ENCODE results near the gene TRAPPC10.

Gene TRAPPC10

GRCh38 chr21:43989401-43989800 lies 22.7 kb upstream of the TRAPPC10 start:
- no peaks in the 10 kb centered on the region for H3K27me3 ChIP-seq (ENCODE audit: control insufficient read depth, insufficient read depth, low read length)
- H3K36me3 ChIP-seq (ENCODE audit: control insufficient read depth, insufficient read depth, low read length): no peaks in the 10 kb centered on the region
- H3K4me3 ChIP-seq (ENCODE audit: low read length): no peak overlapping the region
- no CpG with 5 or more reads among the region's 7 CpGs for WGBS (ENCODE audit: insufficient coverage, insufficient read length)
- H3K27ac ChIP-seq (ENCODE audit: low read length): no peak overlapping the region
- no peaks in the 10 kb centered on the region for H3K4me1 ChIP-seq (ENCODE audit: control insufficient read depth, insufficient read depth, low read length)
- DNase-seq (ENCODE audit: low read depth, low spot score): no peak
- H3K9me3 ChIP-seq (ENCODE audit: control insufficient read depth, insufficient read depth, low read length): no peaks in the 10 kb centered on the region

- no peaks in the 10 kb centered on the region for H3K36me3 ChIP-seq (ENCODE audit: control insufficient read depth, insufficient read depth, low read length)
Measured at GRCh38 chr21:43991447-43991991, 20.6 kb upstream of the TRAPPC10 start.

GRCh38 chr21:43992121-43992520 lies 20.0 kb upstream of the TRAPPC10 start:
- WGBS (ENCODE audit: insufficient coverage, insufficient read length): no CpG with 5 or more reads among the region's 11 CpGs
- Histone ChIP-seq H3K9me3 (ENCODE audit: control insufficient read depth, insufficient read depth, low read length) (no peaks in the 10 kb centered on the region), H3K4me3 (ENCODE audit: low read length) (no peak overlapping the region), H3K36me3 (ENCODE audit: control insufficient read depth, insufficient read depth, low read length) (no peaks in the 10 kb centered on the region), H3K27me3 (ENCODE audit: control insufficient read depth, insufficient read depth, low read length) (no peaks in the 10 kb centered on the region), H3K27ac (ENCODE audit: low read length) (no peak overlapping the region), H3K4me1 (ENCODE audit: control insufficient read depth, insufficient read depth, low read length) (no peaks in the 10 kb centered on the region)
- no peak for DNase-seq (ENCODE audit: low read depth, low spot score)

More at GRCh38 chr21:43991447-43991991, 20.6 kb upstream of the TRAPPC10 start:
- no peak overlapping the region for H3K27ac ChIP-seq (ENCODE audit: low read length)
- H3K9me3 ChIP-seq (ENCODE audit: control insufficient read depth, insufficient read depth, low read length): no peaks in the 10 kb centered on the region
- no peaks in the 10 kb centered on the region for H3K27me3 ChIP-seq (ENCODE audit: control insufficient read depth, insufficient read depth, low read length)
- DNase-seq (ENCODE audit: low read depth, low spot score): no peak
- no CpG with 5 or more reads among the region's 33 CpGs for WGBS (ENCODE audit: insufficient coverage, insufficient read length)
- no peaks in the 10 kb centered on the region for H3K4me1 ChIP-seq (ENCODE audit: control insufficient read depth, insufficient read depth, low read length)
- no peak overlapping the region for H3K4me3 ChIP-seq (ENCODE audit: low read length)

- DNase-seq (ENCODE audit: low read depth, low spot score): no peak
- no CpG with 5 or more reads among the region's 18 CpGs for WGBS (ENCODE audit: insufficient coverage, insufficient read length)
- H3K4me3 ChIP-seq (ENCODE audit: low read length): no peak overlapping the region
- H3K4me1 ChIP-seq (ENCODE audit: control insufficient read depth, insufficient read depth, low read length): no peaks in the 10 kb centered on the region
- no peak overlapping the region for H3K27ac ChIP-seq (ENCODE audit: low read length)
- no peaks in the 10 kb centered on the region for H3K9me3 ChIP-seq (ENCODE audit: control insufficient read depth, insufficient read depth, low read length)
- H3K27me3 ChIP-seq (ENCODE audit: control insufficient read depth, insufficient read depth, low read length): no peaks in the 10 kb centered on the region
- no peaks in the 10 kb centered on the region for H3K36me3 ChIP-seq (ENCODE audit: control insufficient read depth, insufficient read depth, low read length)
Measured at GRCh38 chr21:43993420-43993934, 18.6 kb upstream of the TRAPPC10 start.

GRCh38 chr21:43994085-43994484 lies 18.0 kb upstream of the TRAPPC10 start:
- H3K36me3 ChIP-seq (ENCODE audit: control insufficient read depth, insufficient read depth, low read length): no peaks in the 10 kb centered on the region
- no peak overlapping the region for H3K4me3 ChIP-seq (ENCODE audit: low read length)
- H3K27ac ChIP-seq (ENCODE audit: low read length): no peak overlapping the region
- no CpG with 5 or more reads among the region's 11 CpGs for WGBS (ENCODE audit: insufficient coverage, insufficient read length)
- no peaks in the 10 kb centered on the region for H3K9me3 ChIP-seq (ENCODE audit: control insufficient read depth, insufficient read depth, low read length)
- no peaks in the 10 kb centered on the region for H3K27me3 ChIP-seq (ENCODE audit: control insufficient read depth, insufficient read depth, low read length)
- H3K4me1 ChIP-seq (ENCODE audit: control insufficient read depth, insufficient read depth, low read length): no peaks in the 10 kb centered on the region
- no peak for DNase-seq (ENCODE audit: low read depth, low spot score)

- no peaks in the 10 kb centered on the region for H3K4me1 ChIP-seq (ENCODE audit: control insufficient read depth, insufficient read depth, low read length)
- no peak for DNase-seq (ENCODE audit: low read depth, low spot score)
- no peak overlapping the region for H3K4me3 ChIP-seq (ENCODE audit: low read length)
- no peaks in the 10 kb centered on the region for H3K27me3 ChIP-seq (ENCODE audit: control insufficient read depth, insufficient read depth, low read length)
- H3K36me3 ChIP-seq (ENCODE audit: control insufficient read depth, insufficient read depth, low read length): no peaks in the 10 kb centered on the region
- no peak overlapping the region for H3K27ac ChIP-seq (ENCODE audit: low read length)
- H3K9me3 ChIP-seq (ENCODE audit: control insufficient read depth, insufficient read depth, low read length): no peaks in the 10 kb centered on the region
- no CpG with 5 or more reads among the region's 9 CpGs for WGBS (ENCODE audit: insufficient coverage, insufficient read length)
Measured at GRCh38 chr21:43994646-43995045, 17.5 kb upstream of the TRAPPC10 start.

- no CpG with 5 or more reads among the region's 18 CpGs for WGBS (ENCODE audit: insufficient coverage, insufficient read length)
- no peak overlapping the region for H3K27ac ChIP-seq (ENCODE audit: low read length)
- no peaks in the 10 kb centered on the region for H3K4me1 ChIP-seq (ENCODE audit: control insufficient read depth, insufficient read depth, low read length)
- no peak overlapping the region for H3K4me3 ChIP-seq (ENCODE audit: low read length)
- no peaks in the 10 kb centered on the region for H3K9me3 ChIP-seq (ENCODE audit: control insufficient read depth, insufficient read depth, low read length)
- no peak for DNase-seq (ENCODE audit: low read depth, low spot score)
- H3K27me3 ChIP-seq (ENCODE audit: control insufficient read depth, insufficient read depth, low read length): no peaks in the 10 kb centered on the region
- no peaks in the 10 kb centered on the region for H3K36me3 ChIP-seq (ENCODE audit: control insufficient read depth, insufficient read depth, low read length)
Measured at GRCh38 chr21:43995521-43996105, 16.5 kb upstream of the TRAPPC10 start.

- no CpG with 5 or more reads among the region's 5 CpGs for WGBS (ENCODE audit: insufficient coverage, insufficient read length)
- H3K27me3 ChIP-seq (ENCODE audit: control insufficient read depth, insufficient read depth, low read length): no peaks in the 10 kb centered on the region
- H3K4me3 ChIP-seq (ENCODE audit: low read length): no peak overlapping the region
- no peak overlapping the region for H3K27ac ChIP-seq (ENCODE audit: low read length)
- no peaks in the 10 kb centered on the region for H3K9me3 ChIP-seq (ENCODE audit: control insufficient read depth, insufficient read depth, low read length)
- no peaks in the 10 kb centered on the region; the same call in 1 of the 2 replicates for H3K4me1 ChIP-seq (ENCODE audit: control insufficient read depth, insufficient read depth, low read length)
- H3K36me3 ChIP-seq (ENCODE audit: control insufficient read depth, insufficient read depth, low read length): no peaks in the 10 kb centered on the region
- DNase-seq (ENCODE audit: low read depth, low spot score): no peak
Measured at GRCh38 chr21:43997766-43998742, 14.1 kb upstream of the TRAPPC10 start.

- Histone ChIP-seq H3K9me3 (ENCODE audit: control insufficient read depth, insufficient read depth, low read length) (no peaks in the 10 kb centered on the region), H3K36me3 (ENCODE audit: control insufficient read depth, insufficient read depth, low read length) (no peaks in the 10 kb centered on the region), H3K27ac (ENCODE audit: low read length) (no peak overlapping the region), H3K27me3 (ENCODE audit: control insufficient read depth, insufficient read depth, low read length) (no peaks in the 10 kb centered on the region), H3K4me1 (ENCODE audit: control insufficient read depth, insufficient read depth, low read length) (no peaks in the 10 kb centered on the region; the same call in 1 of the 2 replicates), H3K4me3 (ENCODE audit: low read length) (no peak overlapping the region; the same call in 1 of the 2 replicates)
- no peak for DNase-seq (ENCODE audit: low read depth, low spot score)
- WGBS (ENCODE audit: insufficient coverage, insufficient read length): no CpG with 5 or more reads among the region's 7 CpGs
Measured at GRCh38 chr21:44000360-44000759, 11.7 kb upstream of the TRAPPC10 start.

- Histone ChIP-seq H3K4me3 (ENCODE audit: low read length) (no peak overlapping the region), H3K4me1 (ENCODE audit: control insufficient read depth, insufficient read depth, low read length) (no peaks in the 10 kb centered on the region; the same call in 1 of the 2 replicates), H3K27ac (ENCODE audit: low read length) (no peak overlapping the region), H3K9me3 (ENCODE audit: control insufficient read depth, insufficient read depth, low read length) (no peaks in the 10 kb centered on the region), H3K27me3 (ENCODE audit: control insufficient read depth, insufficient read depth, low read length) (no peaks in the 10 kb centered on the region), H3K36me3 (ENCODE audit: control insufficient read depth, insufficient read depth, low read length) (no peaks in the 10 kb centered on the region)
- DNase-seq (ENCODE audit: low read depth, low spot score): no peak
- WGBS (ENCODE audit: insufficient coverage, insufficient read length): no CpG with 5 or more reads among the region's 10 CpGs
Measured at GRCh38 chr21:44002511-44002910, 9.6 kb upstream of the TRAPPC10 start.

Measured in iPS DF 6.9 (cell line).